ENCODE data around the gene CMPK1.

The CMPK1 gene

GRCh38 chr1:47333578-47333921 is at the start of gene CMPK1:
Gene CMPK1 (plus strand): TSS chr1:47333790. CDS start chr1:47333946, 156 bp downstream.
- TF ChIP-seq CTCF (IDR thresholded peaks at IDR 0.05) = peak; percentile 28; the same call in 1 of the 2 replicates

- no peak for TF ChIP-seq CTCF (IDR thresholded peaks at IDR 0.05)
These were observed 38.0 kb upstream of the CMPK1 start for GRCh38 chr1:47295579-47295978.

GRCh38 chr1:47298025-47298699 is 35.4 kb upstream of the CMPK1 start:
- no peak for TF ChIP-seq CTCF (IDR thresholded peaks at IDR 0.05)

GRCh38 chr1:47302472-47302871 is 31.1 kb upstream of the CMPK1 start:
- no peak for TF ChIP-seq CTCF (IDR thresholded peaks at IDR 0.05)

GRCh38 chr1:47309427-47309826 is 24.2 kb upstream of the CMPK1 start:
- no peak for TF ChIP-seq CTCF (IDR thresholded peaks at IDR 0.05)

- no peak for TF ChIP-seq CTCF (IDR thresholded peaks at IDR 0.05)
These were observed 19.5 kb upstream of the CMPK1 start, which contains the start of gene STIL for GRCh38 chr1:47313915-47314664. Gene STIL (minus strand): TSS chr1:47314147. CDS start chr1:47310319, 3,828 bp downstream.

GRCh38 chr1:47317841-47318240 is 15.7 kb upstream of the CMPK1 start:
- no peak for TF ChIP-seq CTCF (IDR thresholded peaks at IDR 0.05)
